GM21576 (cell line): Measurements from ENCODE around the gene ASXL2.
"Not testable (repeated sequence)": the region's sequence is repeated elsewhere in the genome, so short reads cannot be mapped to it uniquely, and the experiment has no call there.

Experiments
- ATAC-seq: cut with Tn5 transposase; IDR thresholded peaks from one replicate; pipeline ENCODE4 v1.9.1; 2021; ENCODE audit warnings: mild to moderate bottlenecking, moderate library complexity; ENCODE audit not compliant: unreplicated experiment

Gene ASXL2

GRCh38 chr2:25878361-25879132 is at the start of gene ASXL2:
Gene ASXL2 (minus strand): TSS chr2:25878487. CDS start chr2:25878222, 265 bp downstream.
- peak; percentile 86 for ATAC-seq

GRCh38 chr2:25926984-25927756 is 48.9 kb upstream of the ASXL2 start:
- no peak for ATAC-seq

- ATAC-seq = no peak
Observed at GRCh38 chr2:25922501-25922900, 44.2 kb upstream of the ASXL2 start.

GRCh38 chr2:25920786-25921415 is 42.6 kb upstream of the ASXL2 start:
- no peak for ATAC-seq

- ATAC-seq = no peak
Observed at GRCh38 chr2:25920336-25920735, 42.0 kb upstream of the ASXL2 start.

GRCh38 chr2:25917832-25918231 is 39.5 kb upstream of the ASXL2 start:
- ATAC-seq = no peak

GRCh38 chr2:25917411-25917810 is 39.1 kb upstream of the ASXL2 start:
- not testable (repeated sequence) for ATAC-seq

- not testable (repeated sequence) for ATAC-seq
Observed at GRCh38 chr2:25915944-25916772, 37.9 kb upstream of the ASXL2 start.

- not testable (repeated sequence) for ATAC-seq
Observed at GRCh38 chr2:25915411-25915810, 37.1 kb upstream of the ASXL2 start.

- ATAC-seq = not testable (repeated sequence)
Observed at GRCh38 chr2:25913696-25913973, 35.3 kb upstream of the ASXL2 start.

- ATAC-seq = no peak
Observed at GRCh38 chr2:25912851-25913695, 34.8 kb upstream of the ASXL2 start.

- ATAC-seq = not testable (repeated sequence)
Observed at GRCh38 chr2:25909574-25909973, 31.3 kb upstream of the ASXL2 start.

- ATAC-seq = no peak
Observed at GRCh38 chr2:25905126-25905525, 26.8 kb upstream of the ASXL2 start.

- ATAC-seq = no peak
Observed at GRCh38 chr2:25903216-25903776, 25.0 kb upstream of the ASXL2 start.

- no peak for ATAC-seq
Observed at GRCh38 chr2:25899404-25899970, 21.2 kb upstream of the ASXL2 start.

- ATAC-seq = no peak
Observed at GRCh38 chr2:25897506-25897905, 19.2 kb upstream of the ASXL2 start.

GRCh38 chr2:25896308-25896707 is 18.0 kb upstream of the ASXL2 start:
- ATAC-seq = not testable (repeated sequence)

GRCh38 chr2:25895610-25896009 is 17.3 kb upstream of the ASXL2 start:
- no peak for ATAC-seq

- ATAC-seq = no peak
Observed at GRCh38 chr2:25895018-25895417, 16.7 kb upstream of the ASXL2 start.
